Measurements from ENCODE around the gene PDCD4. TPM values are rescaled to one million over a fixed set of nuclear protein-coding genes. Genes with fewer than 3 reads are reported as not detected.

Gene PDCD4
- total RNA-seq, 1 donor from 2014 or later = 106 TPM

DNA sequence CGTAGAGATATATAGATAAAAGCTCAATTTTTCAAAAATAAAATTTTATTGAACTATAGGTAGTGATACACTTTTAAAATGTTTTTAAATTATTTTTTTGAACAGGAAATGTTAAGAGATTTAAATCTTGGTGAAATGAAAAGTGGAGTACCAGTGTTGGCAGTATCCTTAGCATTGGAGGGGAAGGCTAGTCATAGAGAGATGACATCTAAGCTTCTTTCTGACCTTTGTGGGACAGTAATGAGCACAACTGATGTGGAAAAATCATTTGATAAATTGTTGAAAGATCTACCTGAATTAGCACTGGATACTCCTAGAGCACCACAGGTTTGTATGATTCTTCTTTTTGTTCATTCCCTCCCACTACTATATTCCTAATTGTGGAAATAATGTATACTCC, 15.8 kb downstream of the PDCD4 start:
- DNase-seq (ENCODE audit: extremely low spot score, unreplicated experiment) = no peak
- TF ChIP-seq, protein P1, sequence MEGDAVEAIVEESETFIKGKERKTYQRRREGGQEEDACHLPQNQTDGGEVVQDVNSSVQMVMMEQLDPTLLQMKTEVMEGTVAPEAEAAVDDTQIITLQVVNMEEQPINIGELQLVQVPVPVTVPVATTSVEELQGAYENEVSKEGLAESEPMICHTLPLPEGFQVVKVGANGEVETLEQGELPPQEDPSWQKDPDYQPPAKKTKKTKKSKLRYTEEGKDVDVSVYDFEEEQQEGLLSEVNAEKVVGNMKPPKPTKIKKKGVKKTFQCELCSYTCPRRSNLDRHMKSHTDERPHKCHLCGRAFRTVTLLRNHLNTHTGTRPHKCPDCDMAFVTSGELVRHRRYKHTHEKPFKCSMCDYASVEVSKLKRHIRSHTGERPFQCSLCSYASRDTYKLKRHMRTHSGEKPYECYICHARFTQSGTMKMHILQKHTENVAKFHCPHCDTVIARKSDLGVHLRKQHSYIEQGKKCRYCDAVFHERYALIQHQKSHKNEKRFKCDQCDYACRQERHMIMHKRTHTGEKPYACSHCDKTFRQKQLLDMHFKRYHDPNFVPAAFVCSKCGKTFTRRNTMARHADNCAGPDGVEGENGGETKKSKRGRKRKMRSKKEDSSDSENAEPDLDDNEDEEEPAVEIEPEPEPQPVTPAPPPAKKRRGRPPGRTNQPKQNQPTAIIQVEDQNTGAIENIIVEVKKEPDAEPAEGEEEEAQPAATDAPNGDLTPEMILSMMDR (IDR thresholded peaks at IDR 0.05) = no peak
- Mint-ChIP-seq H3K4me3 (ENCODE audit: unreplicated experiment) (no peak overlapping the region), H3K27ac (ENCODE audit: unreplicated experiment) (no peak overlapping the region), H3K4me1 (ENCODE audit: unreplicated experiment) (peaks cover 25% of the 10 kb centered on the region), H3K9me3 (ENCODE audit: unreplicated experiment) (no peaks in the 10 kb centered on the region), H3K36me3 (ENCODE audit: unreplicated experiment) (peaks cover 56% of the 10 kb centered on the region), H3K27me3 (ENCODE audit: unreplicated experiment) (no peaks in the 10 kb centered on the region)

DNA sequence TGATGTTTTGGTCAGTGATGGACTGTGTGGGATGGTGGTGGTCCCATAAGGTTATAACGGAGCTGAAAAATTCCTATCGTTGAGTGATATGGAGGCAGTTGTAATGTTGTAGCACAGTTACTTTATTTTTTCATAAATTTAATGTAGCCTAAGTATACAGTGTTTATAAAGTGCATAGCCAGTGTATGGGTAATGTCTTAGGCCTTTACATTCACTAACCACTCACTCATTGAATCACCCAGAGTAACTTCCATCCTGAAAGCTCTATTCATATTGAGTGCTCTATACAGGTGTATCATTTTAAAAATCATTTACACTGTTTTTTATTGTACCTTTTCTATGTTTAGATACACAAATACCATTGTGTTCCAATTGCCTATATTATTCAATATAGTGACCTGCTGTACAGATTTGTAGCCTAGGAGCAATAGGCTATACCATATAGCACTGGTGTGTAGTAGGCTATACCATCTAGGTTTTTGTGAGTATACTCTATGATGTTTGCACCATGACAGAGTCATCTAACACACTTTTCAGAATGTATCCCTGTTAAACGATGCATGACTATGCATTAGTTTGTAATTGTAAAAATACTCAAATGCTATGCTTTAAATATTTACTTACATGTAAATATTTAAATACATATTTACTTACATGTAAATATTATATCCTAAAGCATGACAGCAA, 21.0 kb downstream of the PDCD4 start:
- H3K27me3 Mint-ChIP-seq (ENCODE audit: unreplicated experiment) = no peaks in the 10 kb centered on the region
- peaks cover 2% of the 10 kb centered on the region for H3K4me1 Mint-ChIP-seq (ENCODE audit: unreplicated experiment)
- peaks cover 47% of the 10 kb centered on the region for H3K36me3 Mint-ChIP-seq (ENCODE audit: unreplicated experiment)
- no peak for DNase-seq (ENCODE audit: extremely low spot score, unreplicated experiment)
- H3K4me3 Mint-ChIP-seq (ENCODE audit: unreplicated experiment) = no peak overlapping the region
- TF ChIP-seq, protein P1 (IDR thresholded peaks at IDR 0.05) = no peak
- no peaks in the 10 kb centered on the region for H3K9me3 Mint-ChIP-seq (ENCODE audit: unreplicated experiment)
- no peak overlapping the region for H3K27ac Mint-ChIP-seq (ENCODE audit: unreplicated experiment)

DNA sequence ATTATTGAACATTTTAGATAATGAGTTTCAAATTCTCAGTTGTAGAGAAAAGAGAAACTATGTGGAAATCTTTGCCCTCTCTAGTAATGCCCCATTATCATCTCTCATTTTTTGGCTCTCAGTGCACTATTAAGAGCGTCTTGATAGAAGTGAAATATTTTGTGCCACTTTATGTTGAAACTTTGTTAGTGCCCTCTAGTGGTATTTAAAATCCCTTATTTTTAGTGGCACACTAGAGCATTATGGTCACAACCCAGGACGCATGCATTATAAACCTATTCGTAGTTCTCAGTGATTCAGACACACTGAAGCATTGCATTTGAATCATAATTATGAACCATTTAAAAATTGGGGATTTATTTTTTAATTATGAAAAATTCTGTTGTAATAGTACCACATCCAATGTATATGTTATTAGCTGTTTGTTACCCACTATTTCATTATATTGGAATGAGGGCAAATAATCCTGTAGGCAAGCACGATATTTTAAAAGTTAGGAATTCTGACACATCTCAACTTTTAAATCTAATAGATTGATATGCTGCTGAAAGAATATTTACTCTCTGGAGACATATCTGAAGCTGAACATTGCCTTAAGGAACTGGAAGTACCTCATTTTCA, 21.9 kb downstream of the PDCD4 start:
- Mint-ChIP-seq H3K9me3 (ENCODE audit: unreplicated experiment) (no peaks in the 10 kb centered on the region), H3K4me1 (ENCODE audit: unreplicated experiment) (peaks cover 8% of the 10 kb centered on the region), H3K27ac (ENCODE audit: unreplicated experiment) (no peak overlapping the region), H3K4me3 (ENCODE audit: unreplicated experiment) (no peak overlapping the region), H3K36me3 (ENCODE audit: unreplicated experiment) (peaks cover 50% of the 10 kb centered on the region), H3K27me3 (ENCODE audit: unreplicated experiment) (no peaks in the 10 kb centered on the region)
- DNase-seq (ENCODE audit: extremely low spot score, unreplicated experiment) = no peak
- TF ChIP-seq, protein P1 (IDR thresholded peaks at IDR 0.05) = peak; percentile 77

DNA sequence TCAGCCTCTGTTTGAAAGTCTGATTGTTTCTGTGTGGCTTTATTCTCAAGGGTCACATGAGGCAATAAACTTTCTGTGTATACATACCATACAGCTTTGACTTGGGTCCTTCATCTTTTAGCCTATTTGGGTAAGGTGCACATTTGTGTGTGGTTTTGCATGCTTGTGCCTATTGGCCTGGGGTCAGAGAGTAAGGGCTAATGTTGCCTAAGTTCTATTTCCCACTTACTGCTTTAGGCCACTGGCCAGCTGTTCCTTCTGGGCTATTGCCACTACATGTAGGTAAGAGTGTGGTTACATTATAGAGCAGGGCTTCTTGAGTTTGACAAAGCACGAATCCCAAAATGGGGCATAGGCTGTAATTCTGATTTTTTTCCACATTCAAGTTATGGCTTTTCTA, 25.5 kb downstream of the PDCD4 start:
- Mint-ChIP-seq H3K4me1 (ENCODE audit: unreplicated experiment) (peaks cover 10% of the 10 kb centered on the region), H3K4me3 (ENCODE audit: unreplicated experiment) (no peak overlapping the region), H3K27ac (ENCODE audit: unreplicated experiment) (no peak overlapping the region), H3K27me3 (ENCODE audit: unreplicated experiment) (no peaks in the 10 kb centered on the region), H3K36me3 (ENCODE audit: unreplicated experiment) (peaks cover 55% of the 10 kb centered on the region), H3K9me3 (ENCODE audit: unreplicated experiment) (no peaks in the 10 kb centered on the region)
- TF ChIP-seq, protein P1 (IDR thresholded peaks at IDR 0.05) = no peak
- DNase-seq (ENCODE audit: extremely low spot score, unreplicated experiment) = no peak

DNA sequence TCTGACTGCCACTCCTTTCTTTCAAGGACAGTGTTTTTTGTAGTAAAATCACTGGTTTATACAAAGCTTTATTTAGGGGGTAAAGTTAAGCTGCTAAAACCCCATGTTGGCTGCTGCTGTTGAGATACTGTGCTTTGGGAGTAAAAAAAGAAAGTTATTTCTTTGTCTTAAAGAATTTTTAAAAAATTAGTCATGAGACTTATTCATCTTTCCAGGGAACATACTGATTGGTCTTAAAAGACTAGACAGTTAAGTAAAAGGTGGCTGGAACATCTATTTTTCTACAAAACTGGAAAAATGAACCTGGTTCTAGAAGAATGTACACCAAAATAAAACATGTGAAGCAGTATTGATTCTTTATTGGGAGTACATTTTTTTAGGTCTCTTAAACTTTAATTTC, 26.7 kb downstream of the PDCD4 start:
- H3K9me3 Mint-ChIP-seq (ENCODE audit: unreplicated experiment) = no peaks in the 10 kb centered on the region
- H3K4me1 Mint-ChIP-seq (ENCODE audit: unreplicated experiment) = peaks cover 22% of the 10 kb centered on the region
- H3K4me3 Mint-ChIP-seq (ENCODE audit: unreplicated experiment) = no peak overlapping the region
- DNase-seq (ENCODE audit: extremely low spot score, unreplicated experiment) = no peak
- TF ChIP-seq, protein P1 (IDR thresholded peaks at IDR 0.05) = no peak
- no peak overlapping the region for H3K27ac Mint-ChIP-seq (ENCODE audit: unreplicated experiment)
- H3K27me3 Mint-ChIP-seq (ENCODE audit: unreplicated experiment) = no peaks in the 10 kb centered on the region
- H3K36me3 Mint-ChIP-seq (ENCODE audit: unreplicated experiment) = peaks cover 57% of the 10 kb centered on the region
